Keratinocyte (primary cell): Measurements from ENCODE around the gene SNX3.

Source experiments
- EZH2 ChIP-seq: IDR thresholded peaks from one replicate; pipeline ENCODE4 v1.6.1; 2012; ENCODE audit warnings: inconsistent platforms, mild to moderate bottlenecking, low read length, moderate library complexity
- TF ChIP-seq, protein P1 (sequence below), 3 experiments: IDR thresholded peaks in 1 of 3; conservative IDR thresholded peaks in 1 of 3; optimal IDR thresholded peaks in 1 of 3; 2 replicates in 2 of 3; 3 replicates in 1 of 3; pipeline versions ENCODE3 to v1.5.1; 2011; ENCODE audit warnings: low read length in 3 of 3, mild to moderate bottlenecking in 3 of 3, moderate library complexity in 2 of 3, control low read depth in 1 of 3, inconsistent platforms in 1 of 3; ENCODE audit not compliant: insufficient read depth in 2 of 3; ENCODE audit errors: extremely low read depth in 1 of 3

GRCh38 chr6:108277831-108278230, 17.0 kb upstream of the SNX3 start:
- TF ChIP-seq, protein P1, sequence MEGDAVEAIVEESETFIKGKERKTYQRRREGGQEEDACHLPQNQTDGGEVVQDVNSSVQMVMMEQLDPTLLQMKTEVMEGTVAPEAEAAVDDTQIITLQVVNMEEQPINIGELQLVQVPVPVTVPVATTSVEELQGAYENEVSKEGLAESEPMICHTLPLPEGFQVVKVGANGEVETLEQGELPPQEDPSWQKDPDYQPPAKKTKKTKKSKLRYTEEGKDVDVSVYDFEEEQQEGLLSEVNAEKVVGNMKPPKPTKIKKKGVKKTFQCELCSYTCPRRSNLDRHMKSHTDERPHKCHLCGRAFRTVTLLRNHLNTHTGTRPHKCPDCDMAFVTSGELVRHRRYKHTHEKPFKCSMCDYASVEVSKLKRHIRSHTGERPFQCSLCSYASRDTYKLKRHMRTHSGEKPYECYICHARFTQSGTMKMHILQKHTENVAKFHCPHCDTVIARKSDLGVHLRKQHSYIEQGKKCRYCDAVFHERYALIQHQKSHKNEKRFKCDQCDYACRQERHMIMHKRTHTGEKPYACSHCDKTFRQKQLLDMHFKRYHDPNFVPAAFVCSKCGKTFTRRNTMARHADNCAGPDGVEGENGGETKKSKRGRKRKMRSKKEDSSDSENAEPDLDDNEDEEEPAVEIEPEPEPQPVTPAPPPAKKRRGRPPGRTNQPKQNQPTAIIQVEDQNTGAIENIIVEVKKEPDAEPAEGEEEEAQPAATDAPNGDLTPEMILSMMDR (optimal IDR thresholded peaks at IDR 0.05 in 1 of 3, IDR thresholded peaks at IDR 0.05 in 1 of 3, conservative IDR thresholded peaks at IDR 0.05 in 1 of 3; ENCODE audit: extremely low read depth in 1 of 3, insufficient read depth in 2 of 3, low read length in 3 of 3) = no peak
- TF ChIP-seq EZH2 = no peak
